GM19193 (cell line): ENCODE measurements around the gene TBC1D8B.

Source experiments
- POLR2A ChIP-seq: IDR thresholded peaks from 4 replicates; pipeline ENCODE4 v1.6.1; 2011; ENCODE audit not compliant: insufficient read depth, insufficient read length; ENCODE audit errors: extremely low read depth

TBC1D8B gene

DNA sequence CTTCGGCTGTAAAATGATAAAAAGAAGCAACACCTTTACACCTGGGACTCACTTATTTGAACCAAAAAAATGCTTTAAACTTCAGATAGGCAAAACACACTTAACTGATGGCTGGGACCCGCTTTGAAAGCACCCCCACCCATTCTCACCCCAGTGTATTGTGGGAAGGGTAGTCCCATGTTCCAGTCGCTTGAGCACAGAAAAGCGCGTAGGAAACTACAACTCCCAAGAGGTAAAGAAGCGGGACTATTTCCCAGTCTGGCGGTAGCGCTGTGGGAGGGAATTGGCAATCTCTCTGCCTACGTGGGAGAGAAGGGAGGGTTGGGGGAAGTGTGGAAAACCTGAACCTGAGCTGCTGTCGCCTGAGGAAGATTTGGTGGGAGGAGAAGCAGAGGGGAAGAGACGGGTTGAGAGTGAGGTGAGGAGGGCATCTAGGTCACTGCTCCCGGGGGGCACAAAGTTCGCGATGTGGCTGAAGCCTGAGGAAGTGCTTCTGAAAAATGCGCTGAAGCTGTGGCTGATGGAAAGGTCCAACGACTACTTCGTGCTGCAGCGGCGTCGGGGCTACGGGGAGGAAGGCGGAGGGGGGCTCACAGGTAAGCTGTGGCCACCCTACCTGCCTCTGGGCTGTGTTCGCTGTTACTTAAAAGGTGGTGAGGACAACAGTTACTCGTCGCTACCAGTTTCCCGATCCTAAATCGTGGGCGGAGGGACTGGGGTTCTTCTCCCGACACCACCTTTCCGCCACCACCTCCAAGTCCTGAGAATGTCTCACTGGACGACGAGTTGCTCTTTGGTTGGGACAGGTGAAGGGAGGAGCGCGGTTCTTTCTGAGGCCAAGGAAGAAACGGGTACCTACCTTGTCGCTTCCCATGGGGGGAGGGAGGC is at the start of gene TBC1D8B:
TSS of gene TBC1D8B (plus strand) at position 286 of the 888 bp plus-strand sequence. CDS start at position 467, 181 bp downstream.
- no peak for TF ChIP-seq POLR2A

DNA sequence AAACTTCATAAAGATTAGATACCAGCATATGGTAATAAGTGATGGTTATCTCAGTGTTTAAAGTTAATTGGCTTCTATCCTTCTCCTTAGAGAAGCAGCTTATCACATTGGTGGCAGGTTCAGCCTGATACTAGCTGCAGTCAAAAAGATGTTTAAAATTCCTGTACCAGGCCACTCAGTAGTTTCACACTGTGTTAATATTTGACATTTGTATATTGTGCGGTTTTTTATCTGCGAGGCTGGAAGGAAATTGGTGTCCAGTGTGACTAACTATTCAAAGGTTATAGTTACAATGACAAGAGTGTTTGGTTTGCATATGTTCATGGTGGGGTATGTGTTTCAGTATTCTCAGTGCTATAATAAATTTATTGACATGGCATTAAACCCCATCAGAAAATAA is 27.5 kb upstream of the TBC1D8B start:
- TF ChIP-seq POLR2A, result no peak

DNA sequence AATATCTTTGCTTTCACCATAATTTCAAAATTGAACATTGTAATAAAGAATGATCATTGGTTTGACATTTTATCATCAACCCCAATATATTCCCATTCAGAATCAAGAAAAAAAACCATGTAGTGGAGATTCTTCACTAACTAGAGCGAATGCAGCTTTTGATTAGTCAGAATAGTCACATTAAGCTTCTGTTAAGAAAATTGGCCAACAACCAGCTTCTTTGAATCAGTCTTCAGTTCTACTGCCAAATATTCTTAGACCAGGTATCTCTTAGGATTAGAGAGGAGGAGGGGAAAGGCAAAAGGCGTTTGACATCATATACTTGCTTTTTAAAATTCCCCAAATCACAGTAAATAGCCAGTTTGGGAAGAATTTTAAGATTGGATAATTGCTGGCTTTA is 22.2 kb upstream of the TBC1D8B start:
- TF ChIP-seq POLR2A, result no peak

DNA sequence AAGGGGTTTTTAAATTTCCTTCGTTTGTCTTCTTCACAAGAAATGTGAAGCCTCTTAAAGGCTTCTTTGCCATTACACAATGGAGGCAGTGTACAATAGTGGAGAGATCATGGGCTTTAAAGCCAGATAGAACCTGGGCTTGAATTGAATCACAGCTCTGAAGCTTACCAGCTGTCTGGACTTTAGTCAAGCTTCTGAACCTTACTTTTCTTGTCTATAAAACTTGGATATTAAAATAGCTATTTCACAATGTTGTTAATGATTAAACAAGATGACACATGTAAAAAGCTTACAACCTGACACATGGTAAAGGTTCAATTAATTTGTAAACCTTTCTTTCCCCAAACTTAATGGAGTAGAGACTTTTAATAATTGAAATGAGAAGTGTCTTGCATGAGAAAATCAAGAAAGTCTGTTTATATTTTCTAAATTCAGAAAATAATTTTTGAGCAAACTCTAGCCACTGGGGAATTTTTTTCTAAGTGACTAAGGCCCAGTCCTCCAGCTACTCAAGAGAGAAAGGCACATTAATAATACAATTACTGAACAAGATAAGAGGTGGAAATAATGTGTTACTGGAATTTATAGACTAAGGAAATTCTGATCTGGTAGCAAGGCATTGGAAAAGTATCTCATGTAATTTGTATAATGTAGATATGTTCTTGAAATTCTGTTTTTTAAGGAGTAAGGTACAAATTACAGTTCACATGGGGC is 21.7 kb upstream of the TBC1D8B start:
- TF ChIP-seq POLR2A, result no peak

DNA sequence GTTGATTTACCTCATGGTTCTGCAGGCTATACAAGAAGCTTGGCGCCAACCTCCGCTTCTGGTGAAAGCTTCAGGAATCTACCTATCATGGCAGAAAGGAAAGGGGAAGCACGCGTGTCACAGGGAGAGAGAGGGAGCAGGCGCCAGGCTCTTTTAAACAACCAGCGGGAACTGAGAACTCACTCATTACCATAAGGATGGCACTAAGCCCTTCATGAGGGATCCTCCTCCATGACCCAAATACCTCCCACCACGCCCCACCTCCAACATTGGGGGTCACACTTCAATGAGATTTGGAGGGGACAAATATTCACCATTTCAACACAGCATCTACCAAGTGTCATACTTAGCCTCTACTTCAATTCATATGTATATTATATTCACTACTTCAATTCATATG is 18.8 kb upstream of the TBC1D8B start:
- no peak for TF ChIP-seq POLR2A

DNA sequence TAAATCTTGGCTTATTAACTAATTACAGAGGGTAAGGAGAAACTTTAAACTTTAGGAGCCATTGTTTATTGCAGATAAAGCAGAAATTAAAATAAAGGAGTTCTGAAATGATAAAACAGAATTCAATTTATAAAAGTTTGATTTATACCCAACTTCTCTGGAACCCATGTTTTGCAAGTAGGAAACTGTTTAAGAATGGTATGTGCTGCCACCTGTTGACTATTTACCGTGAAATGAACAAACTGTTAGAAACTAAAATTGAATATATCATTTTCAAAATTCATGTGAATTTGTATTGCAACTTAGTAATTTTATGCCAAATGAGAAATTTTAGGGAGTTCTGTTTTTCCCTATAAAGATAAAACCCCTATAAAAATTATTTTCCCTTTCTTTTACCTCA is 11.0 kb upstream of the TBC1D8B start:
- TF ChIP-seq POLR2A, result no peak

DNA sequence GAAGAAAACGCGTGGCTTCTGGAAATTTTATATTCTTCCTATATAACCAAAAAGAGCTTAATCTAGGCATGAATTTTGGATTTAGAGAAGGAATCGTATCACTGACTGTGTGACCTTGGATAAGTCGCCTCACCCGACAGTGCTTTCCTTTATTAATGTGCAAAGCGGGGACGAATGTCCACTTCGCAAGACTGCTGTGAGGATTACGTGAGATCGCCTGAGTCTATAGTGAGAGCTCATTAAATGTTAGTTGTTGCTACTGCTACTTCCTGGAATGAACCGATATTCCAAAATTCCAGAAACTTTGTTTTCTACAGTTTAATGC is 448 bp upstream of the TBC1D8B start:
- TF ChIP-seq POLR2A, result no peak

DNA sequence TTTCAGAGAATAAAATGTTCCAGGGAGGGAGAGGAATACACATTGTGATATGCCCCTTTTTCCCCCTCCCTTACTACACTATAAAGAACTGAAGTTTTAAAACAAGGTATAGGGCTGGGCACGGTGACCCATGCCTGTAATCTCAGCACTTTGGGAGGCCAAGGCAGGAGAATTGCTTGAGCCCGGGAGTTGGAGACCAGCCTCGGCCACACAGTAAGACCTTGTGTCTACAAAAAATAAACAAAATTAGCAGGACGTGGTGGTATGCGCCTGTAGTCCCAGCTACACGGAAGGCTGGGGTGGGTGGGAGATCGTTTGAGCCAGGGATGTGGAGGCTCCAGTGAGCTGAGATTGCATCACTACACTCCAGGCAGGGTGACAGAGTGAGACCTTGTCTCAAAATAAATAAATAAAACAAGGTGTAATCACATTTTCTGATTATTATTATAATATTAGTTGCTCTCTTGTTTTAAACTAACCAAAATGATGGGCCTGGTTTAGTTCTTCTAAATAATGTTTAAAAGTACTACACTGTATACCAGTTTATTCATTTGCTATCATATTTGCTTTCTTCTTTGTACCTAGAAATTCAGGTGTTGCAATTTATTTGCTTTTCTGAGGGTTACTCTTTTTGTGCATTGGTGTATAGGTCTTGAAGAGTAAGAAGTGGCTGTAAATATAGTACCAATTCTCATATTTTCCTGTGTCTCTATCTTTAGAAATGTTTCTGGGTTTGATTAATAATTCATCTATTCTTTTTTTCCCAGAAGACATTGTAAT is 8.8 kb downstream of the TBC1D8B start:
- no peak for TF ChIP-seq POLR2A

DNA sequence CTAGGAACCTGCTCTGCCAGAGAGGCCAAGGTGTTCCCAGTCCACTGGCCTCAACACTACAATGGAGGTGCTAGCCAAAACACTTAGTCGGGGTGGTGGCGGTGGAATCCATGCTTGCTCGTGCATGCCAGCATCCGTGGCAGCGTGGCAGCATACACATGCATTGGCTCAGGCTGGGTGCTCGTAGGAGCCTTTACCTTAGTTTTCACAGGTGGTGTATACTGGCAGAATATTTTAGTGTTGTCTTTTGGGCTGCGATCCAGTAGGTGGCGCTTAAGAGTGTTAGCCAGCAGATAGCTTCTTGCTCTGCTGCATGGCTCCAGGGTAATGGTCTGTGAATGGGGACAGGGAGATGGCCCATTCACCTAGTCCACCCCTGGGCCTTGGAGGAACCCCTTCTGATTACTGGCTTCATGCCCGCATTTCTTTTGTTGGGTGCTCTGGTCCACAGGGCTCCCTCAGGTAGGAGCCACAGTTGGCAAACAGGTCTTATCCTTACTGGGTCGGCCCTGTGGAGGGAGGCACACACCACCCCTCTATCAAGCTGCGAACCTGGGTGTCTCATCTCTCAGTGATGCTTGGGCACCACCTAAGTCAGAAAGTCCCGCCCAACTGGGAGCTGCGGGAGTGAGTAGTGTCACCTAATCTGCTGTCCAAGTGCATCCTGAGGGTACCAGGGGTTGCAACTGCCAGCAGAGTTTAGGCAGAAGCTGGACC is 60.7 kb downstream of the TBC1D8B start:
- TF ChIP-seq POLR2A, result no peak

DNA sequence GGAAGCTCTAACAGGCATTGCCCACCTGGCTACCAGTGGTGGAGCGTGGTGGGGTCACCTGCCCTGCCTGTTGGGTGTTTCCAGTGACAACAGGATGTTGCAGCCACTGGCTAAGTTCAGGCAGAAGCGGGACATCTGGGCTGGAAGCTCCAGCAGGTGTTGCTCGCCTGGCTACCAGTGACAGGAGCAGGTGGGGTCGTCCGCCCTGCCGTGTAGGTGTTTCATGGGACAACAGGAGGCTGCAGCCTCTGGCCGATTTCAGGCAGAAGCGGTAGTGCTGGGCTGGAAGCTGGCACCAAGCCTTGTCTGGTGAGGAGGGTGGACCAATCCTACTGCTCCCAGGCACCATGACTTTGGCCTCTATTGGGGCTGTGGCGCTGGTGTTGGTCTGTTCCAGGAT is 61.2 kb downstream of the TBC1D8B start:
- no peak for TF ChIP-seq POLR2A

DNA sequence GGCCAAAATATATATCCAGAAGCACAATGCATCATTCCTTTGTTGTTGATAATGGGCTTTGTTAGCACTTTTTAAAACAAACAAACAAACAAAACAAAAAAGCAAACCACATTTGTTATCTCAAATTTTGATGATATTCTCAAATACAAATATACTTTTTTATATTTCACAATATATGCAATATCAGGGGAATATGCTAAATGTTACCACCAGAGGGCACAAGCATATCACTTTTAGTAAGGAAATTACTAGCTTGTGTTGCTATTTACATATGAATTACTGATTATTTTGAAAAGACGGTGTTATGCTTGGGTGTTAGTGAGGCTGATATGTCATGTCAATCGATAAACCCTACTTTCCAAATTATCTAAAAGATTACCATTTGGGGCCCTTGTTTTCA is 71.6 kb downstream of the TBC1D8B start:
- TF ChIP-seq POLR2A, result no peak

DNA sequence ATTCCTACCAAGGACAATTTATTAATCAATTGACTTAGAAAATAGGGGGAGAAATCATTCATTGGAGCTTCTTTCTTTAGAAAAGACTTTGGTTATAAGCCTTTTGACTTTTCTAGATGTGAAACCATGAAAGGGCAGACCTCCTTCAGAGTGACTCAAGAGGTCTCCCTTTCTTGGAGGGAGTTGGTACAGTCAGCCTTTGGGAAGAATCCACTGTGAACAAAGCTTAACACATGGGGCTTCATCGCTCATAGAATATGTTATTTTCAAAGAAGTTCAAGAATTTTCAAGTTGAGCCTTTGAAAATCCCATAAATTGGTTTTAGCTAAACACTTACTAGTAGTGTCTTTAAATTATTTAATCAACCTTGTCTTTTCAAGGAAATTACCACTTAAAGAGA is 72.7 kb downstream of the TBC1D8B start:
- TF ChIP-seq POLR2A, result no peak

DNA sequence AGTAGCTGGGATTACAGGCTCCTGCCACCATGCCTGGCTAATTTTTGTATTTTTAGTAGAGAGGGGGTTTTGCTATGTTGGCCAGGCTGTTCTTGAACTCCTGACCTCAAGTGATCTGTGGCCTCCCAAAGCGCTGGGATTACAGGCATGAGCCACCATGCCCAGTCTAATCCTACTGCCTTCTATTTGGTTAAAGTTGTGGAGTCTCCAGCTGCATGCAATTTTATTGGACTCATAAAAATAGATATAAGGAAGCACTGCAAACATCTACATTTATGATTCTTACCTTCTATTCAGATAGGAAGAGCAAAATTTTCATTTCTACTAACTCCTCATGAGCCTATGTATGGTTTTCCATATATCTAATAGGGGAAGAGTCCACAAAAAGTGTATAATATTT is 87.0 kb downstream of the TBC1D8B start:
- TF ChIP-seq POLR2A, result no peak

DNA sequence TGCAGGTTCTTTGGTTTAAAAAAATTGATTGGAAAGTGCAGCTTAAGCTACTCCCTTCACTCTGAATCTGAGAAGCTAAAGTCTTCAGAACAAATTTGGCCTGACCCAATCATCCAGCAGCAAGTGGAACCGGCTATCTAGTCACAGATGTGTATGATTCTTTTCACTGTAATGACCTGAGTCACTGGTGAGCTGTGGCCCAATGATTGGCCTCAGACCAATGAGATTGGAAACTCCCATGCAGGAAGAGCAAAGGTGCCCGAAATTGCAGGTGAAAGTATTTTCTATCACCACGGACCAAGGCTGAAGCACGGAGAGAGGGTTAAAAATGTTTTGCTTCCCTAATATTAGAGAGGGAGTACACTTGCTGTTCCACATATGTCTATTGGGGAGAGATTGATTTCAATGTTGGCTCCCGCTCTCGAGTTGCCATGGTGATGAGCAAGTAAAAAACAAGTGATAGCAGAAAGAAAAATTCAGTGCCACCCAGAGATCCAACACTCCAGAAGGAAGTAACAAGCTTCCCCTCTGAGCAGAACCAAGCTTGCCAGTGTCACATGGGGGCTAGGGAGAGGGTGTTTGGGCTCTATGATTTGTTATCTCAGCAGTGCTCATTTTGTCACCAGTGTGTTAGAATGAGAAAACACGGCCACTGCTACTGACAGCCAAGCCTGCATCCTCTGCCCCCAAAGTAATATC is 89.4 kb downstream of the TBC1D8B start:
- TF ChIP-seq POLR2A, result no peak
